Upper lobe of right lung (tissue), 1 donor: ENCODE data around the gene DCTN3. TPM values are rescaled to one million over a fixed set of nuclear protein-coding genes. Genes with fewer than 3 reads are reported as not detected.

Experiments
- ATAC-seq: fragments of 200-7000 bp; cut with Tn5 transposase; one replicate; pipeline ENCODE4 v1.9.1; 2020; ENCODE audit warnings: mild to moderate bottlenecking, moderate library complexity
- DNase-seq: peaks from one replicate; pipeline ENCODE4 v3.0.0-alpha.2; 2020
- H3K27ac ChIP-seq: fragments of 200-600 bp; one replicate; pipeline ENCODE4 v1.8.0; 2022
- H3K27me3 ChIP-seq: fragments of 200-600 bp; one replicate; pipeline ENCODE4 v1.8.0; 2022; ENCODE audit warnings: mild to moderate bottlenecking
- H3K36me3 ChIP-seq: fragments of 200-600 bp; one replicate; pipeline ENCODE4 v1.8.0; 2022
- H3K4me1 ChIP-seq: fragments of 200-600 bp; one replicate; pipeline ENCODE4 v1.8.0; 2022
- H3K4me3 ChIP-seq: fragments of 200-600 bp; one replicate; pipeline ENCODE4 v1.8.0; 2022; ENCODE audit warnings: mild to moderate bottlenecking
- H3K9me3 ChIP-seq: fragments of 200-600 bp; one replicate; pipeline ENCODE4 v1.8.0; 2022
- CTCF ChIP-seq: fragments of 200-600 bp; IDR thresholded peaks from one replicate; pipeline ENCODE4 v1.8.0; 2022; ENCODE audit warnings: antibody characterized with exemption
- intact Hi-C: fragments of 100-400 bp; cut with DNase I; formaldehyde crosslinking; loops from one replicate; pipeline ENCODE4 v1.11.0; 2022
- total RNA-seq: library from RNA; stranded (reverse); fragmentation: NEBNext Ultra II Directional; extraction: Animal tissue kit (Norgen Biotek cat#: 25700); gene quantifications from one replicate; pipeline ENCODE4 v1.2.1, GENCODE V29; 2021
- donor health status: DM: no; HTN: yes; CAD: no; lungs with severe emphysema.

The DCTN3 gene
- total RNA-seq, 1 donor from 2014 or later: 59.3 TPM

DNA sequence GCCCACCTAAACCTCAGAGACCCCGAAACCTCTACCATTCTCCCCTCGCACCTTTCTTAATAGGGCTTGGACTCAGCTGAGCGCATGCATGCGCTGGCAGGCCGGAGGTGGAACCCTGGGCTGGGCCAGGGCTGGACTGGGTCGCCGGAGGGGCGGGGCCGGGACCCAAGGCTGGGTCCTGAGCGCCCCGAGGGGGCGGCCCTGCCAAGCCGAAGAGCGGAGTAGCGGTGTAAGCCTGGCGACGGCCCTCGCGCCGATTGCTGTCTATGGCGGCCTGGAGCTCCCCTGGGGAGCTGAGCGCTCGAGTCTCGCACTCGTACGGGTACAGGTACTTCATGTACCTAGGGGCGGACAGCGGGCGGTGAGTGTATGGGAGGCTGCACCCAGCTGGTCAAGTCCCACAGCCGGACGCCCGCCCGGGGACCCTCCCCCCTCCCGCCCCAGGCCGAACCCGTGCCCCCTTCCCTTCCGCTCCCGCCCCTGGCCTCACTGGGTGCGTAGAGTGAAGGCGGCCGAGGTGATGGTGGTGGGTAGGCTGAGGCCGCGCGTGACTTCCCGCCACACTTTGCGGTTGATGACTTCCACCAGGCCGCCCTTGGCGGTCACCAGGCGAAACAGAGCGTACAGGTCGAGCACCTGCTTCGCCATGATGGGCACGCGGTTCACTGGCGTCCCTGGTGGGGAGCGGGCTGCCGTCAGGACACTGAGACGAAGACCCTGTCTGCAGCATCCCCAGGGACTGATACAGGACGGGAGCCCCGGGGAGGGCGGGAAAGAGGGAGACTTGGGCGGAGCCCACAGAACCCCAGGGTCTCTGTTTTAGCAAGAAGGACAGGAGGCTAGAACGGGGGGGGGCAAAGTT is 3.3 kb upstream of the DCTN3 start:
- Histone ChIP-seq H3K27me3 (peaks cover 69% of the 10 kb centered on the region), H3K4me3 (no peak overlapping the region), H3K9me3 (no peaks in the 10 kb centered on the region), H3K27ac (no peak overlapping the region), H3K4me1 (peaks cover 21% of the 10 kb centered on the region), H3K36me3 (peaks cover 4% of the 10 kb centered on the region)
- intact Hi-C loops: no loop called here
- no peak for DNase-seq
- no peak for TF ChIP-seq CTCF
- no peak for ATAC-seq

GRCh38 chr9:34615132-34615531 is 5.2 kb downstream of the DCTN3 start:
- H3K27ac ChIP-seq: no peak overlapping the region
- DNase-seq (no peak), ATAC-seq (no peak)
- peaks cover 14% of the 10 kb centered on the region for H3K4me1 ChIP-seq
- no peaks in the 10 kb centered on the region for H3K27me3 ChIP-seq
- H3K4me3 ChIP-seq: no peak overlapping the region
- TF ChIP-seq CTCF: no peak
- intact Hi-C loops: no loop called here
- H3K9me3 ChIP-seq: no peaks in the 10 kb centered on the region
- peaks cover 44% of the 10 kb centered on the region for H3K36me3 ChIP-seq

DNA sequence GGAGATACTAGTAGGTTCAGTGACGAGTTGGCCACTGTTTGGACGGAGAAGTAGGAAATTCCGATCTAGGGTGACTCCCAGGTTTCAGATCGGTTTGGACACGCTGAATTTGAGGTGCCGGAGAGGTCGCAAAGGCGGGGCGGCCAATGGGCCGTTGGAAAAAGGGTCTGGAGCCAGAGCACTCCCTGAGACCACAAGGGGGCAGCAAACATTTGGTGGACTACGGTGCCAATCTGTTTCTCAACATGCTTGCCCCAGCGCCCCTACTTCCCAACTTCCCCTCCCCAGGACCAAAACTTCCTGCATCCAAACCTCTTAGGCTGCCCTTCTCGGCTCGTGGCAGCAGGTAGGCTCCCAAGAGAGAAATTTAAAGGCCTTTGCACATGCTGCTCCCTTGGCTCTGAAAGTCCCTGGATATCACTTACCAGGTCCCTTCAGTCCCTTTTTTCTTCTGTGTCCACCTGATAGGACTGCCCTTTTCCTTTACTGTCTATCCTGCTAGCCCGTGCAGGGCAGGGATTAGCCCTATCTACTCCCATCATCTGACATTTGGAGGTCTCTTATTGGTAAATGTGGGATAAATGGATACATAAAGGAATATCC is 7.4 kb downstream of the DCTN3 start:
- H3K27me3 ChIP-seq: no peaks in the 10 kb centered on the region
- peak; percentile 91 for TF ChIP-seq CTCF
- H3K27ac ChIP-seq: peak overlapping the region; percentile 43
- ATAC-seq (peak; percentile 78), DNase-seq (peak; percentile 83)
- peaks cover 33% of the 10 kb centered on the region for H3K36me3 ChIP-seq
- peaks cover 5% of the 10 kb centered on the region for H3K4me1 ChIP-seq
- peak overlapping the region; percentile 87 for H3K4me3 ChIP-seq
- intact Hi-C loops: no loop called here
- no peaks in the 10 kb centered on the region for H3K9me3 ChIP-seq

DNA sequence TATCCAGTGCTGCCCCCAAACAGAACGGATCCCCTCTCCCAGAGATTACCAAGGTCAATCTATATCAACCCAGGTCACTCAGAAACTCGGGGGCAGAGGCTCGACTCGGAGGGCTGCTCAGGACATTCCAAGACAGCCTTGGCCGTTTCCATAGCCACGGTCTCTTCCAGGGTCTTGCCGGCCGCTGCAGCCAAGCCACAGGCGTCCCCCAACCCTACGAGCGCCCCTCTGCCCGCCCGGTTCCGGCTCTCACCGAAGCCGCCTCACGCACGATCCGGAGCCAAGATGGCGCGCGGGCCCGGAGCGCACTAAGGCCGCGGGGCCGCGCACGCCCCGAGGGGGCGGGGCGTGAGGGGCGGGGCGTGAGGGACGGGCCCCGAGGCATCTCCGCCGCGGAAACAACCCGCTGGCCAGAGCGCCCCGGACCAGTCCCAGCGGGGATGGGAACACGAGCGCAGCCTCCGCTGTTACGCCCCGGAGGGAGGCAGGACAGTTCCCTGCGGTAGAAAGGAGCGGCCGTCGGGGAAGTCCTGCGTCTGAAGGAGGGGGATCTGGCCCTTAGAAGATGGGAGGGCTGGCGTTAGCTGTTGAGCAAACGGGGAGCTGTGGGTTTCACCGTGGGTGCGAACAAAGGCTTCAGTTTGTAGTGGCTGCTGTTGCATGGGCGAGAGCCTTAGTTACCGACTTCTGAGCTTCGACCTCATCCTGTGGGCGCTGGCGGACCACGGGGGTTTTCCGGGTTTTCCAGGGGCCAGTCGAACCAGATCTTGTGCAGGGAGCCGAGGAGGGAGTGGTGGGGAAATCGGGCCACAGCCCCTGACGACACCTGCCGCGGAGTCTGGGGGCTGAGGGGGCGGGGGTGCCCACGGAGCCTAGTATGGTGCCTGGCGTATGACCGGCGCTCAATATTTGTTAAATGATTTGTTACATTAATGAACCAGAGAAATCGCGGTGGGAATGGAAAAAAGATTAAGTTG is 8.2 kb downstream of the DCTN3 start, which contains the start of gene RPP25L:
RPP25L (minus strand) TSS at position 287 of the 977 bp plus-strand sequence. CDS start 801 bp downstream, outside the sequence.
- Histone ChIP-seq H3K4me3 (peak within 1 kb of the TSS; percentile 87), H3K9me3 (no peaks in the 10 kb centered on the region), H3K4me1 (peaks cover 5% of the 10 kb centered on the region), H3K27ac (peak within 1 kb of the TSS; percentile 87), H3K36me3 (peaks cover 25% of the 10 kb centered on the region), H3K27me3 (no peaks in the 10 kb centered on the region)
- no peak for TF ChIP-seq CTCF
- intact Hi-C loops: no loop called here
- ATAC-seq (peak; percentile 97), DNase-seq (peak; percentile 93)

DNA sequence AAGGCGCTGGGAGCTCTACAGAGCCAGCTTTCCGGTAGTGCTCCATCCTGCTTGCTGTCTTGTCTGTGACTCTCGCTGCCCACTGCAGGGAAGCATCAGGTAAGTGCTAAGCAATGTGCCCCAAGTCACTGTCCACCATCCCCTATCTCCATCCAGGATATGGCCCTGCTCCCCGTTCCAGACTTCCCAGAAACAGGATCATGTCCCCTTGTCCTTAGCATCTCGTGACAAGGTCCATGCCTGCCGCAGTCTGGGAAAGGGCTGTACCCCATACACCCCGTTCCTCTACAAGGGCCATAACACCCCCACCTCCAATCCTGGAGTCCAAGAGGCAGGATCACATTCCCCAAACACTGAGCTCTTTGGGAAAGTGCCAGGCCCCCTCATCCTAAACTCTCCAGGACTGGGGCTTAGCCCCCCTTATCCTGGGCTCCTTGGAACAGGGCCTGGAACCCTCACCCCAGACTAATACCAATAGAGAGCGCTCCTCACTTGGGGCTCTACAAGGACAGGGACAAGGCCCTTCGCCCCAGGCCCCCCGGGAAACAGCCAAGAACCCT is 9.0 kb downstream of the DCTN3 start:
- Histone ChIP-seq H3K36me3 (peaks cover 17% of the 10 kb centered on the region), H3K9me3 (no peaks in the 10 kb centered on the region), H3K4me3 (peak overlapping the region; percentile 87), H3K27me3 (no peaks in the 10 kb centered on the region), H3K4me1 (peaks cover 5% of the 10 kb centered on the region), H3K27ac (peak overlapping the region; percentile 87)
- ATAC-seq (peak; percentile 7), DNase-seq (no peak)
- intact Hi-C loops: no loop called here
- no peak for TF ChIP-seq CTCF
